ENCODE data around the gene ERI3. TPM values are rescaled to one million over a fixed set of nuclear protein-coding genes. Genes with fewer than 3 reads are reported as not detected.
A peak's percentile ranks its signal among the peaks of the same experiment; 100 is the strongest.

ERI3 gene
- total and polyA plus RNA-seq, 9 of the 15 experiments (the other 6 are each of a cell fraction or from before 2014, with no cell fraction given), result 47.8 to 93.4 (median 67.2) TPM

GRCh38 chr1:44377925-44378784, 23.1 kb upstream of the ERI3 start (continued):
- TF ChIP-seq RCOR1 (IDR thresholded peaks at IDR 0.05; ENCODE audit: borderline replicate concordance in 1 of 2, low read depth in 2 of 2, low read length in 2 of 2) (0 out of 4 replicates have a peak, but pooled peaks of 1 of the 2 experiments have one; percentile 24), STAG1 (CRISPR knock-in tag; IDR thresholded peaks at IDR 0.05; ENCODE audit: borderline replicate concordance) (peak; percentile 35; the same call in 1 of the 2 replicates), FOXP1 (CRISPR knock-in tag; IDR thresholded peaks at IDR 0.05) (no peak), MAZ (CRISPR knock-in tag; conservative IDR thresholded peaks at IDR 0.05 in 1 of 2, IDR thresholded peaks at IDR 0.05 in 1 of 2) (no peak), ZNF561 (CRISPR knock-in tag; conservative IDR thresholded peaks at IDR 0.05) (no peak), GTF2A2 (tag; IDR thresholded peaks at IDR 0.05) (no peak), SRSF7 (optimal IDR thresholded peaks at IDR 0.05; ENCODE audit: low read depth, low read length) (no peak), SAFB (IDR thresholded peaks at IDR 0.05; ENCODE audit: borderline replicate concordance, low read depth, low read length) (no peak), RAD21 (CRISPR knock-in tag; conservative IDR thresholded peaks at IDR 0.05 in 1 of 2, IDR thresholded peaks at IDR 0.05 in 1 of 2) (peak; percentile 83 to 95), REST (IDR thresholded peaks at IDR 0.05; ENCODE audit: borderline replicate concordance) (peak; percentile 90), REST (CRISPR knock-in tag; IDR thresholded peaks at IDR 0.05; ENCODE audit: low read depth) (no peak), ZNF263 (CRISPR knock-in tag; IDR thresholded peaks at IDR 0.05; ENCODE audit: borderline replicate concordance) (no peak; the same call in 1 of the 2 replicates), FOXK1 (CRISPR knock-in tag; IDR thresholded peaks at IDR 0.05; ENCODE audit: borderline replicate concordance) (peak; percentile 37; the same call in 1 of the 2 replicates), ILF3 (IDR thresholded peaks at IDR 0.05; ENCODE audit: borderline replicate concordance) (no peak), TRIM28 (IDR thresholded peaks at IDR 0.05) (no peak)
